ENCODE data around the gene RNPS1. TPM values are rescaled to one million over a fixed set of nuclear protein-coding genes. Genes with fewer than 3 reads are reported as not detected.
"Not testable (repeated sequence)": the region's sequence is repeated elsewhere in the genome, so short reads cannot be mapped to it uniquely, and the experiment has no call there.

RNPS1 gene
- total and polyA plus RNA-seq, 9 of the 15 experiments (the other 6 are each of a cell fraction or from before 2014, with no cell fraction given) = 44.9 to 338 (median 202) TPM

DNA sequence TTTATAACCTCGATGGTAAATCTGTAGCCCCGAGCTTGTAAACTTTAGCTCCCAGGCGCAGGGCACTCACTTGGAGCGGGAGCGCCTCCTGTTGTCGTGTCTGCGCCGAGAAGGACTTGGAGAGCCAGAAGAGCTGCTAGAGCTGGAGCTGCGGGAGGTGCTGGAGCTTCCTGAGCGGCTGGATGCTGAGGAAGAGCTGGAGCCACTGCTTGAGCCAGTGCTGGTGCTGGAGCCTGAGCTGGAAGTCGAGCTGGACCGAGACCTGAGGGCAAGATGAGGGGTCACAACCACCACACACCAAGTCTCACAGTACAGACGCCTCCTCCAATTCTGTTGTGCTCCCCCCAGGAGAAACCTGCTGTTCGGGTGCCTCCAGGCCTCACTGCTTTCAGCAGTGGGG is 4.9 kb downstream of the RNPS1 start:
- H3K9ac ChIP-seq (ENCODE audit: insufficient read depth in 1 of 2, low read depth in 2 of 2, low read length in 2 of 2); H3K4me2 ChIP-seq (ENCODE audit: insufficient read depth, low read length); BruUV-seq (replicated peaks); H3K4me3 ChIP-seq; in situ Hi-C loops (cut with MboI); intact Hi-C loops (cut with micrococcal nuclease); H3K9me3 ChIP-seq (replicated peaks; ENCODE audit: control insufficient read depth, insufficient read depth, low read depth, low read length); H3K9me1 ChIP-seq (ENCODE audit: control insufficient read depth, insufficient read depth, low read length); CTCF ChIA-PET (ENCODE audit: low intra/inter-chr PET ratio); ATAC-seq; FAIRE-seq; DNase-seq (ENCODE audit: extremely low read depth in 1 of 4, low spot score in 3 of 4); H3K4me1 ChIP-seq (replicated peaks in 1 of 2; ENCODE audit: control insufficient read depth in 2 of 2, insufficient read depth in 2 of 2, low read length in 2 of 2); H2AFZ ChIP-seq (ENCODE audit: low read depth, low read length); H3K27ac ChIP-seq (ENCODE audit: extremely low read depth, low read depth, low read length); H3K27me3 ChIP-seq (ENCODE audit: control insufficient read depth in 2 of 2, insufficient read depth in 2 of 2, low read length in 2 of 2): not testable (repeated sequence)
- Histone ChIP-seq H4K20me1 (replicated peaks; ENCODE audit: control insufficient read depth, insufficient read depth, low read length) (peaks cover 27% of the 10 kb centered on the region), H3K79me2 (ENCODE audit: control insufficient read depth, insufficient read depth, low read length) (peaks cover 75% of the 10 kb centered on the region), H3K36me3 (ENCODE audit: control insufficient read depth, insufficient read depth, low read length) (peaks cover 88% of the 10 kb centered on the region)
- 0 out of 2 replicates have a peak, but pooled peaks have one; percentile 31 for TF ChIP-seq RBFOX2 (IDR thresholded peaks at IDR 0.05; ENCODE audit: low read depth, low read length)
- WGBS (ENCODE audit: insufficient coverage, low coverage, missing lambda C conversion rate) = 93% methylated on average over 14 of the region's 14 CpGs
- POLR2A ChIA-PET = interaction anchor here (1.0 to 6.0 kb wide), 7 partner anchors 9 to 108 kb away, joined by 3 to 40 read pairs (median 4); partner anchors contain the start of gene ECI1

DNA sequence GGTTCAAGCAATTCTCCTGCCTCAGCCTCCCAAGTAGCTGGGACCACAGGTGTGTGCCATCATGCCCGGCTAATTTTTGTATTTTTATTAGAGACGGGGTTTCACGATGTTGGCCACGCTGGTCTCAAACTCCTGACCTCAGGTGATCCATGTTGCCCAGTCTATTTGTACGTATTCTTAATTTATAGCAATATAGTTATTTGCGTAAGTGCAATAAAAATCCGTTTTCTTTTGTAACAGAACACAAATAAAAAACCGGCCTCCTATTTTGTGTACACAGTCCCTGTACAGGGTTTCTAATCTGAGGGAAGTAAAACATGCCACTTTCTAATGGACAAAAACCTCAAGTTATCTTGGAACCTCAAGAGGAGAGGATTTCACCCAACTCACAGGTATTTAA is 7.7 kb downstream of the RNPS1 start:
- Histone ChIP-seq H3K9me1 (ENCODE audit: control insufficient read depth, insufficient read depth, low read length) (peaks cover 5% of the 10 kb centered on the region), H3K27ac (ENCODE audit: extremely low read depth, low read depth, low read length) (no peak overlapping the region), H3K9me3 (replicated peaks; ENCODE audit: control insufficient read depth, insufficient read depth, low read depth, low read length) (no peaks in the 10 kb centered on the region), H3K9ac (ENCODE audit: insufficient read depth in 1 of 2, low read depth in 2 of 2, low read length in 2 of 2) (no peak overlapping the region), H3K4me2 (ENCODE audit: insufficient read depth, low read length) (no peak overlapping the region), H3K4me1 (replicated peaks in 1 of 2; ENCODE audit: control insufficient read depth in 2 of 2, insufficient read depth in 2 of 2, low read length in 2 of 2) (peaks cover 0 to 6% of the 10 kb centered on the region in 2 experiments; a peak in 2 of 5 replicates), H3K36me3 (ENCODE audit: control insufficient read depth, insufficient read depth, low read length) (peaks cover 100% of the 10 kb centered on the region), H2AFZ (ENCODE audit: low read depth, low read length) (no peak overlapping the region), H4K20me1 (replicated peaks; ENCODE audit: control insufficient read depth, insufficient read depth, low read length) (peaks cover 17% of the 10 kb centered on the region; the same call in 1 of the 2 replicates), H3K27me3 (ENCODE audit: control insufficient read depth in 2 of 2, insufficient read depth in 2 of 2, low read length in 2 of 2) (no peaks in the 10 kb centered on the region), H3K79me2 (ENCODE audit: control insufficient read depth, insufficient read depth, low read length) (peaks cover 55% of the 10 kb centered on the region), H3K4me3 (no peak overlapping the region)
- ATAC-seq (no peak), FAIRE-seq (no peak), DNase-seq (ENCODE audit: extremely low read depth in 1 of 4, low spot score in 3 of 4) (no peak)
- intact Hi-C loops (cut with micrococcal nuclease) = no loop called here
- 95% methylated on average over 8 of the region's 8 CpGs for WGBS (ENCODE audit: insufficient coverage, low coverage, missing lambda C conversion rate)
- in situ Hi-C loops (cut with MboI) = no loop called here
- ChIA-PET POLR2A (interaction anchor here (0.7 to 6.0 kb wide), 2 partner anchors 9 to 344 kb away, joined by 3 to 40 read pairs; partner anchors contain the start of gene ECI1), CTCF (ENCODE audit: low intra/inter-chr PET ratio) (no interaction called here)
- no TSS peak for BruUV-seq (replicated peaks)
- TF ChIP-seq ZZZ3 (IDR thresholded peaks at IDR 0.05) (no peak), TAF15 (IDR thresholded peaks at IDR 0.05; ENCODE audit: low read depth, low read length) (no peak), FOXA3 (CRISPR knock-in tag; conservative IDR thresholded peaks at IDR 0.05 in 1 of 2, IDR thresholded peaks at IDR 0.05 in 1 of 2) (no peak)
- TF ChIP-seq, protein P1, sequence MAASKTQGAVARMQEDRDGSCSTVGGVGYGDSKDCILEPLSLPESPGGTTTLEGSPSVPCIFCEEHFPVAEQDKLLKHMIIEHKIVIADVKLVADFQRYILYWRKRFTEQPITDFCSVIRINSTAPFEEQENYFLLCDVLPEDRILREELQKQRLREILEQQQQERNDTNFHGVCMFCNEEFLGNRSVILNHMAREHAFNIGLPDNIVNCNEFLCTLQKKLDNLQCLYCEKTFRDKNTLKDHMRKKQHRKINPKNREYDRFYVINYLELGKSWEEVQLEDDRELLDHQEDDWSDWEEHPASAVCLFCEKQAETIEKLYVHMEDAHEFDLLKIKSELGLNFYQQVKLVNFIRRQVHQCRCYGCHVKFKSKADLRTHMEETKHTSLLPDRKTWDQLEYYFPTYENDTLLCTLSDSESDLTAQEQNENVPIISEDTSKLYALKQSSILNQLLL (CRISPR knock-in tag; IDR thresholded peaks at IDR 0.05; ENCODE audit: borderline replicate concordance) = peak; percentile 40; the same call in 1 of the 2 replicates

DNA sequence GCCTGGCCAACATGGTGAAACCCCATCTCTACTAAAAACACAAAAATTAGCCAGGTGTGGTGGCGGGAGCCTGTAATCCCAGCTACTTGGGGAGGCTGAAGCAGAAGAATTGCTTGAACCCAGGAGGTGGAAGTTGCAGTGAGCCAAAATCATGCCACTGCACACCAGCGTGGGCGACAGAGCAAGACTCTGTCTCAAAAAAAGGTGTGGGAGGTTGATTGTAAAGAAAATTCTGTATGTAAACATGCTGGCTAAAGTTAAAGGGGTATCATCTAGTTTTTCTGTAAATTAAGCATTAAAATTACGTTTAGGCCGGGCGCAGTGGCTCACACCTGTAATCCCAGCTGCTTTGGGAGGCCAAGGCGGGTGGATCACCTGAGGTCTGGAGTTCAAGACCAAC is 9.4 kb downstream of the RNPS1 start:
- POLR2A ChIA-PET = interaction anchor here (0.6 to 3.4 kb wide), 5 partner anchors 10 to 185 kb away, joined by 3 to 14 read pairs (median 3); partner anchors contain the start of genes RNPS1 and TRAF7
- peaks cover 99% of the 10 kb centered on the region for H3K36me3 ChIP-seq (ENCODE audit: control insufficient read depth, insufficient read depth, low read length)

More for the DNA sequence above, 9.4 kb downstream of the RNPS1 start:
- DNase-seq (ENCODE audit: extremely low read depth in 1 of 4, low spot score in 3 of 4); intact Hi-C loops (cut with micrococcal nuclease); BruUV-seq (replicated peaks); FAIRE-seq; in situ Hi-C loops (cut with MboI); H3K27me3 ChIP-seq (ENCODE audit: control insufficient read depth in 2 of 2, insufficient read depth in 2 of 2, low read length in 2 of 2); CTCF ChIA-PET (ENCODE audit: low intra/inter-chr PET ratio); H3K9me3 ChIP-seq (replicated peaks; ENCODE audit: control insufficient read depth, insufficient read depth, low read depth, low read length); H3K9me1 ChIP-seq (ENCODE audit: control insufficient read depth, insufficient read depth, low read length); H3K9ac ChIP-seq (ENCODE audit: insufficient read depth in 1 of 2, low read depth in 2 of 2, low read length in 2 of 2); H3K4me3 ChIP-seq; H3K27ac ChIP-seq (ENCODE audit: extremely low read depth, low read depth, low read length); H2AFZ ChIP-seq (ENCODE audit: low read depth, low read length); H3K4me1 ChIP-seq (replicated peaks in 1 of 2; ENCODE audit: control insufficient read depth in 2 of 2, insufficient read depth in 2 of 2, low read length in 2 of 2); H3K4me2 ChIP-seq (ENCODE audit: insufficient read depth, low read length); ATAC-seq; H4K20me1 ChIP-seq (replicated peaks; ENCODE audit: control insufficient read depth, insufficient read depth, low read length): not testable (repeated sequence)
- 95% methylated on average over 7 of the region's 7 CpGs for WGBS (ENCODE audit: insufficient coverage, low coverage, missing lambda C conversion rate)
- H3K79me2 ChIP-seq (ENCODE audit: control insufficient read depth, insufficient read depth, low read length) = peaks cover 38% of the 10 kb centered on the region

Data from K562 (cell line).